Measurements from ENCODE around the gene STYX.

STYX gene

DNA sequence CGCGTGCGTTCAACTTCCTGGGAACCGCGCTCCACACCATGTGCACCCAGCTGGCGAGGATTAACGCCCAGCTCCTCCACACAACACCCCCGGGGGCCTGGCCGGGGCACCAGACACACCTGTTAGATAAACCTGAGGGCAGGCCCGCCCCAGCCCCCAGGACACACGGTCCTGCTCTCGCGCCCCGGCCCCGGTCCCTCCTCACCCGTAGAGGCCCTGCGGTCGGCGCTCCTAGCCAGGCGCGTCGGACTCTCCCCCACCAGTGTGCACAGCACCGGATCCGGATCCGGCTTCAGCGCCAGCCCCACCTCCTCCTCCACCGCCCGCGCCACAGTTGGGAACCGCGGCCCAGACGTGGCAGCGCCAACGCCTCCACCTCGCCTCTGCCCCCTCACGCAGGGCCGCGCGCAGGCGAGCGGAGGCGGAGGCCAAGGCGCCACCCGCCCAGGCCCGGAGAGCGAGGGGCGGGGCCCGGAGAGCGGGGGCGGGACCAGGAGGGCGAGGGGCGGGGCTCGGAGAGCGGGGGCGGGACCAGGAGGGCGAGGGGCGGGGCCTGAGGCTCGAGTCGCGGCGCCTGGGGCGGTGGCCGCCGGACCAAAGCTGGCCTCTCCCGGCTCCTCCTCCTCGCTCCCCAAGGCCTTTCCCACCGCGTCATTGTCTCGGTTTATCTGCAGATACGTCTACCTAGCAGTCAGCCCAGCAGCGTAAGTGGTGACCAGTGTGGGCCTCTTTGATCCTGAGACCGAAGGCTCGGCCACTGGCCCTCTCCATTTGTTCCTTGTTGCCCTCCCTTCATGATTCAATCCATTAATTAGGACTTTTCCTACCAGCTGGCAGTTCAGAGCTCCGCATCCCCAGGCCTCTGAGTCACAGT, 61.5 kb downstream of the STYX start, which contains the start of gene GNPNAT1:
GNPNAT1 (minus strand) TSS at position 385 of the 874 bp plus-strand sequence. CDS start 6,957 bp downstream, outside the sequence.
- no peak for FAIRE-seq

DNA sequence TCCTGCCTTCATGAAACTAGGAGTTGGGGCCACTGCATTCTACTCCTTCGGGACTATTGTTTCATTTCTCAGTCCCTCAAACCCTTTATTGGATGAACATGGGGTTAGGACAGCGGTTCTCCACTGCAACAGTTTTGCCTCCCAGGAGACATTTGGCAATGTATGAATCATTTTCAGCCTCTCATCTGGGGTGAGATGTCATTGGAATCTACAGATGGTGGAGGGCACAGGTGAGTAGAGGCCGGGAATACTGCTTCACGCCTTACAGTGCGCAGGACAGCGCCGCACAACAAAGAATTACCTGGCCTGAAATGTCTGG, 62.1 kb downstream of the STYX start:
- FAIRE-seq, result no peak

DNA sequence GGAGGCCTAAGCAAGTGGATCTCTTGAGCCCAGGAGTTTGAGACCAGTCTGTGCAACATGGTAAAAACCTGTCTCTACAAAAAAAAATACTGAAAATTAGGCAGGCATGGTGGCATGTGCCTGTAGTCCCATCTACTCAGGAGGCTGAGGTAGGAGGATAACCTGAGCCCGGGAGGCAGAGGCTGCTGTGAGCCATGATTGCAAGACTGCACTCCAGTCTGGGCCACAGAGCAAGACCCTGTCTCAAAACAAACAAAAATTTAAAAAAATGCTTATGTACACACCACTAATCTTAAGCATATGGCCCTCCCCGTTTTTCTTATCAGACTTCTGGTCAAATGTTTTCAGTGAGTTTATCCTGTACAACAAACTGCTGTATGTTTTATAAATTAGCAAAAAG, 63.1 kb downstream of the STYX start:
- no peak for FAIRE-seq

- no peak for FAIRE-seq
Observed at GRCh38 chr14:52797653-52798052, 67.7 kb downstream of the STYX start.

DNA sequence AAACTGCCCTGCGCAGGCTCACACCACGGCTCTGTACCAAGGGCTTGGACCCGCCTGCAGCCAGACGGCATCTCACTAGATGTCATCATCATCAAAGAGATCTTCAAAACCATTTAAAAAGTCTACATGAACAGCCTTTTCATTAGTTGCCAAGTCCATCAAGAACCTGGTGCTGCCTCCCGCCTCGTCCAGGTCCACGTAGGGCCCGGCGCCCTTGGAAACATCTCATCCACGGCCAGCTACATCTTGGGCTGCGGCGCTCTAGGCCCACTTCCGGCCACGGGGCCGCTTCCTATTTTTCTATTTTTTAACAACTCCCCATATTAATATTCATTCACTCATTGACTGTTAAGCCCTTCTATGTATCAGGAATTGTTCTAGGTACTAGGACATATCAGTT, 68.9 kb downstream of the STYX start:
- FAIRE-seq, result no peak

GRCh38 chr14:52801014-52801712, 71.2 kb downstream of the STYX start:
- no peak for FAIRE-seq

DNA sequence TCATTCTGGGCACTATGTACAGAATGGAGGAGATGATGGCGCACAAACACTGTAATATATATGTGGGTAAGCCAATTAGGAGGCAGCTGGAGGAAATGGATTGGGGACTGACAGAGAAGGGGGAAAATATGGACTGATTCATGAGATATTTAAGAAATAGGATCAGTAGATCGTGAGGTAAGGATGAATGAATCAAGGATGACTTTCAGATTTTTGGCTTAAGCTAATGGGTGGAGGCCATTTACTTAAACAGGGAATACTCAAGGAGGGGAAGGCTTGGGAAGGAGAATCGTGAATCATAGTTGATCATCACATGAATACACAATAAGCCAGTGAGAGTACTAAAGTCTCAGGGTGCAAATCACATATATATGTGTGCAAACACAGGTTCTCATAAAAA, 72.6 kb downstream of the STYX start:
- no peak for FAIRE-seq

- FAIRE-seq, result no peak
Observed at GRCh38 chr14:52806115-52806514, 76.1 kb downstream of the STYX start.

DNA sequence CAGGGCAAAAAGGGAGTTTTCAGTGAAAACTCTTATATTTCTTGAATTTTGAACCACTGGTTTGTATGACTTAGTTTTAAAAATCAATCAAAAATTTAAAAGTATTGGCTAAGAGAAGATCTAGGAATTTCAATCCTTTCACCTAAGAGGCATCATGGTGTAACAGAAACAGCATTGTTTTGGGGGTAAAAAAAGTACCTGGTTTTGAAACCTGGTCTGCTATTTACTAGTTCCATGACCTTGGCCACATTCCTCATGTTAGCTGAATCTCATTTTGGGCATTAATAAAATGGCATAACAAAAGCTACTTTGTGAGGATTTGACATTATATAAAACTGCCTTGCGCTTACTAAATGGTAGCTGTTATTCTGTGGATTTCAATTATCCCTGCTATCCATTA, 78.1 kb downstream of the STYX start:
- no peak for FAIRE-seq

DNA sequence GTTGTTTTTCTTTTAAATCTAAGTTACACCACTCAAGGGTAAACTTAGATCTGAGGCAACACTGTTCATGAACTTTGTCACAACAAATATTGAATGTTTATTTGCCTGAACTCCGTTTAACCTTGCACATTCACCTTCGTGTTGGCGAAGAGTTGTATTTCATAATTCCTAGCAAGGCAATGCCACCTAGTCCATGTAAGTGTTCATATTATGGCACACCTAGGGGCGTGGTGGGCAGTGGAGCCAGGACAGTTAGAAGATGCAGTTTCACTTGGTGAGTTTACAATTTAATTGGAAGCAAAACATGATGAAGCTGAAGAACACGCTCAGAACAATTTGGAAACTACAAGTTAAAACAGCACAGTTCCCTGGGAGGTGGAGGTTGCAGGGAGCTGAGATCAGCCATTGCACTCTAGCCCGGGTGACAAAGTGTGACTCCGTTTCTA, 91.9 kb downstream of the STYX start:
- FAIRE-seq, result no peak

DNA sequence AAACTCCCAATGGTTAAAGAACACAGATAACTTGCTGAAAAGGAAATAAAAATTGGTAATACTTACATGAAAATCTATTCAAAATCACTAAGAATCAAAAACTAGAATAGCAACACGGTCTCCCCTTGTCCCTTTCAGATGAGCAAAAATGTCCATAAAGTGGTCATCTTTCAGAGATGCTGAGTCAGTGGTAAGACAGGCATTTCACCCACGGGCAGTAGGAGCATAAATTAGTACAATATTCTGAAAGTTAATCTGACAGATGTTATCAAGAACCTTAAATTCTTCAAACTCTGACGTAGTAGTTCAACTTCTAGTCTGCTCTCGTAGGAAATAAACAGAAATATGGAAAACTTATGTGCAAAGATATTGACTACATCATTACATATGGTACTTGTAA, 94.5 kb downstream of the STYX start:
- FAIRE-seq, result no peak
